WTC11 (cell line): Measurements from ENCODE around the gene ITGA11. TPM values are rescaled to one million over a fixed set of nuclear protein-coding genes. Genes with fewer than 3 reads are reported as not detected.

Experiments
- ATAC-seq: fragments of 200-7000 bp; cut with Tn5 transposase; 2 replicates; pipeline ENCODE4 v1.10.0; 2021; ENCODE audit warnings: mild to moderate bottlenecking, moderate library complexity
- CTCF ChIA-PET: fragments of 300-600 bp; sonication (Branson Sonifier 250); formaldehyde crosslinking; loops from one replicate; lab custom pipeline; 2021; ENCODE audit warnings: antibody characterized with exemption; lab: Charles Lee
- POLR2A ChIA-PET: fragments of 350-600 bp; sonication (Branson Sonifier 250); formaldehyde crosslinking; loops from one replicate; lab custom pipeline; 2021; ENCODE audit warnings: antibody characterized with exemption; lab: Charles Lee
- DNase-seq: peaks from one replicate; pipeline ENCODE4 v3.0.0; 2021; ENCODE audit warnings: low spot score
- H3K27ac Mint-ChIP-seq: 2 replicates; pipeline ENCODE4 v1.8.0; 2021; ENCODE audit warnings: mixed read lengths
- H3K27me3 Mint-ChIP-seq: 2 replicates; pipeline ENCODE4 v1.8.0; 2021; ENCODE audit warnings: low read depth, mild to moderate bottlenecking, moderate library complexity, mixed read lengths
- H3K36me3 Mint-ChIP-seq: 2 replicates; pipeline ENCODE4 v1.8.0; 2021; ENCODE audit warnings: mixed read lengths
- H3K4me1 Mint-ChIP-seq: 2 replicates; pipeline ENCODE4 v1.8.0; 2022; ENCODE audit warnings: mixed read lengths
- H3K4me3 Mint-ChIP-seq: 2 replicates; pipeline ENCODE4 v1.8.0; 2021; ENCODE audit warnings: mild to moderate bottlenecking, moderate library complexity, mixed read lengths
- H3K9me3 Mint-ChIP-seq: 2 replicates; pipeline ENCODE4 v1.8.0; 2021; ENCODE audit warnings: mixed read lengths
- ELF4 ChIP-seq: sonication (generic); formaldehyde crosslinking; IDR thresholded peaks from 2 replicates; pipeline ENCODE4 v1.8.1; 2022; ENCODE audit warnings: low read depth, mild to moderate bottlenecking, moderate library complexity, missing genetic modification reagents
- FOXK1 ChIP-seq: sonication (generic); formaldehyde crosslinking; IDR thresholded peaks from 2 replicates; pipeline ENCODE4 v1.8.0; 2022; ENCODE audit warnings: mild to moderate bottlenecking, moderate library complexity, missing genetic modification reagents
- FOXP1 ChIP-seq: sonication (generic); formaldehyde crosslinking; IDR thresholded peaks from 2 replicates; pipeline ENCODE4 v1.8.0; 2022; ENCODE audit warnings: missing genetic modification reagents, mild to moderate bottlenecking, moderate library complexity, borderline replicate concordance
- GABPB1 ChIP-seq: sonication (generic); formaldehyde crosslinking; IDR thresholded peaks from 2 replicates; pipeline ENCODE4 v1.8.1; 2023; ENCODE audit warnings: mild to moderate bottlenecking, missing genetic modification reagents
- MXD4 ChIP-seq: fragments of 250-450 bp; sonication (Bioruptor Pico); IDR thresholded peaks from 2 replicates; pipeline ENCODE4 v1.8.0; 2021; ENCODE audit warnings: mild to moderate bottlenecking, moderate library complexity, borderline replicate concordance
- NR1H2 ChIP-seq: sonication (generic); formaldehyde crosslinking; IDR thresholded peaks from 2 replicates; pipeline ENCODE4 v1.9.0; 2021; ENCODE audit warnings: mild to moderate bottlenecking, moderate library complexity, missing genetic modification reagents
- NR3C1 ChIP-seq: sonication (generic); formaldehyde crosslinking; conservative IDR thresholded peaks from 2 replicates; pipeline ENCODE4 v1.8.1; 2023; ENCODE audit warnings: low read depth, mild to moderate bottlenecking, missing genetic modification reagents
- PRRX2 ChIP-seq: fragments of 250-450 bp; sonication (Bioruptor Pico); IDR thresholded peaks from 2 replicates; pipeline ENCODE4 v1.8.0; 2021; ENCODE audit warnings: mild to moderate bottlenecking
- RORB ChIP-seq: fragments of 250-450 bp; sonication (Bioruptor Pico); IDR thresholded peaks from 2 replicates; pipeline ENCODE4 v1.9.0; 2021; ENCODE audit warnings: mild to moderate bottlenecking
- SP1 ChIP-seq: sonication (generic); formaldehyde crosslinking; conservative IDR thresholded peaks from 2 replicates; pipeline ENCODE4 v1.8.1; 2022; ENCODE audit warnings: missing genetic modification reagents
- TP53 ChIP-seq: sonication (generic); formaldehyde crosslinking; IDR thresholded peaks from 2 replicates; pipeline ENCODE4 v1.8.1; 2023; ENCODE audit warnings: mild to moderate bottlenecking, missing genetic modification reagents
- ZNF121 ChIP-seq: sonication (generic); formaldehyde crosslinking; IDR thresholded peaks from 2 replicates; pipeline ENCODE4 v1.8.0; 2023; ENCODE audit warnings: missing genetic modification reagents
- ZNF138 ChIP-seq: sonication (generic); formaldehyde crosslinking; conservative IDR thresholded peaks from 2 replicates; pipeline ENCODE4 v1.8.1; 2022; ENCODE audit warnings: mild to moderate bottlenecking, moderate library complexity, missing genetic modification reagents
- ZNF219 ChIP-seq: sonication (generic); formaldehyde crosslinking; IDR thresholded peaks from 2 replicates; pipeline ENCODE4 v1.8.0; 2023; ENCODE audit warnings: missing genetic modification reagents, mild to moderate bottlenecking, borderline replicate concordance
- total RNA-seq: library from RNA; stranded (reverse); gene quantifications from 3 replicates; pipeline ENCODE4 v1.2.3, GENCODE V29; 2021
- TF ChIP-seq, protein P1 (sequence below): fragments of 250-450 bp; sonication (Bioruptor Pico); IDR thresholded peaks from 2 replicates; pipeline ENCODE4 v1.9.0; 2021; ENCODE audit warnings: mild to moderate bottlenecking
- TF ChIP-seq, protein P2 (sequence below): fragments of 250-450 bp; sonication (Bioruptor Pico); IDR thresholded peaks from 2 replicates; pipeline ENCODE4 v2.1.2; 2022; ENCODE audit warnings: mild to moderate bottlenecking, moderate library complexity
- TF ChIP-seq, protein P3 (sequence below): sonication (generic); formaldehyde crosslinking; IDR thresholded peaks from 2 replicates; pipeline ENCODE4 v1.8.0; 2023; ENCODE audit warnings: missing genetic modification reagents, mild to moderate bottlenecking, borderline replicate concordance
- TF ChIP-seq, protein P4 (sequence below): sonication (generic); formaldehyde crosslinking; IDR thresholded peaks from 2 replicates; pipeline ENCODE4 v1.8.0; 2022; ENCODE audit warnings: mild to moderate bottlenecking, missing genetic modification reagents
- TF ChIP-seq, protein P5 (sequence below): fragments of 250-450 bp; sonication (Bioruptor Pico); IDR thresholded peaks from 2 replicates; pipeline ENCODE4 v1.9.0; 2021; ENCODE audit warnings: mild to moderate bottlenecking, borderline replicate concordance
- TF ChIP-seq, protein P6 (sequence below): sonication (generic); formaldehyde crosslinking; IDR thresholded peaks from 2 replicates; pipeline ENCODE4 v1.8.1; 2022; ENCODE audit warnings: low read depth, missing genetic modification reagents, borderline replicate concordance
- TF ChIP-seq, protein P7 (sequence below): sonication (generic); formaldehyde crosslinking; IDR thresholded peaks from 2 replicates; pipeline ENCODE4 v1.8.0; 2022; ENCODE audit warnings: mild to moderate bottlenecking, missing genetic modification reagents

ITGA11 gene
- total RNA-seq, 1 experiment from 2014 or later: 0.15 TPM

DNA sequence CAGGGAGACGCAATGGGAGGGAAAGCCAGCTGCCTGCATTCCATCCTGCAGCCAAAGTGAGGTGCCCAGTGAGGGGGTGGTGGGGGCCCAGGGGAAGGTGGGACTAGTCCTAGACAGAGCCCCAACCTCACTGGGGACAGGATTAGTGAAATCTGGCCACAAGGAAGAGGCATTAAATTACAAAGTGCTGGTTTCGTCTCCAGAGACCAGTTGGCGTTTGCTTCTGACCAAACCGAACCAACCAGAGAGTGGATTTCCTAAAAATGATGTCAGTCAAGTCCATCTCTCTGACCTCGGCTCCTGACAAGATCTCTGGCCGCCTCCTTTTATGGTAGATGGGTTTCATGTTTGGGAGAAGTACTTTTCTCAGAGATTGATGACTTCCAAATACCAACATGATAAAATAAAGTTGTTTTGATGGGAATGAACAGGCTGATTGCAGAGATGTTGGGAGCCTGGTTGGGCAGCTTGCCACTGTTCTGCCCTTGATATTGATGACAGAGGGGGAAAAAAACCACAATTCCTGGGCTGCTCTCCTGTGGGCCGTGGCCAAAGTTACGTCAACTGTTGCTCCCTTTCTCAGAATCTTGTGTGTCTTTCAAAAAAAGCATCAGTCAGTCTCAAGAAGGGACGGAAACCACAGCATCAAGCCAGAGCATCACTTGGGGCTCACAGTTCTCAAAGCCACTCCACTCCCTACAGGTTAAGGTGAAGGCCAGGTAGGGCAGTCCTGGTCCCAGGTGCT is 24.6 kb downstream of the ITGA11 start (continued):
- TF ChIP-seq, protein P1, sequence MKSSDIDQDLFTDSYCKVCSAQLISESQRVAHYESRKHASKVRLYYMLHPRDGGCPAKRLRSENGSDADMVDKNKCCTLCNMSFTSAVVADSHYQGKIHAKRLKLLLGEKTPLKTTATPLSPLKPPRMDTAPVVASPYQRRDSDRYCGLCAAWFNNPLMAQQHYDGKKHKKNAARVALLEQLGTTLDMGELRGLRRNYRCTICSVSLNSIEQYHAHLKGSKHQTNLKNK: no peak
- TF ChIP-seq PRRX2 (no peak), ZNF138 (no peak)
- TF ChIP-seq, protein P2, sequence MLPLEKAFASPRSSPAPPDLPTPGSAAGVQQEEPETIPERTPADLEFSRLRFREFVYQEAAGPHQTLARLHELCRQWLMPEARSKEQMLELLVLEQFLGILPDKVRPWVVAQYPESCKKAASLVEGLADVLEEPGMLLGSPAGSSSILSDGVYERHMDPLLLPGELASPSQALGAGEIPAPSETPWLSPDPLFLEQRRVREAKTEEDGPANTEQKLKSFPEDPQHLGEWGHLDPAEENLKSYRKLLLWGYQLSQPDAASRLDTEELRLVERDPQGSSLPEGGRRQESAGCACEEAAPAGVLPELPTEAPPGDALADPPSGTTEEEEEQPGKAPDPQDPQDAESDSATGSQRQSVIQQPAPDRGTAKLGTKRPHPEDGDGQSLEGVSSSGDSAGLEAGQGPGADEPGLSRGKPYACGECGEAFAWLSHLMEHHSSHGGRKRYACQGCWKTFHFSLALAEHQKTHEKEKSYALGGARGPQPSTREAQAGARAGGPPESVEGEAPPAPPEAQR: no peak
- TF ChIP-seq, protein P3, sequence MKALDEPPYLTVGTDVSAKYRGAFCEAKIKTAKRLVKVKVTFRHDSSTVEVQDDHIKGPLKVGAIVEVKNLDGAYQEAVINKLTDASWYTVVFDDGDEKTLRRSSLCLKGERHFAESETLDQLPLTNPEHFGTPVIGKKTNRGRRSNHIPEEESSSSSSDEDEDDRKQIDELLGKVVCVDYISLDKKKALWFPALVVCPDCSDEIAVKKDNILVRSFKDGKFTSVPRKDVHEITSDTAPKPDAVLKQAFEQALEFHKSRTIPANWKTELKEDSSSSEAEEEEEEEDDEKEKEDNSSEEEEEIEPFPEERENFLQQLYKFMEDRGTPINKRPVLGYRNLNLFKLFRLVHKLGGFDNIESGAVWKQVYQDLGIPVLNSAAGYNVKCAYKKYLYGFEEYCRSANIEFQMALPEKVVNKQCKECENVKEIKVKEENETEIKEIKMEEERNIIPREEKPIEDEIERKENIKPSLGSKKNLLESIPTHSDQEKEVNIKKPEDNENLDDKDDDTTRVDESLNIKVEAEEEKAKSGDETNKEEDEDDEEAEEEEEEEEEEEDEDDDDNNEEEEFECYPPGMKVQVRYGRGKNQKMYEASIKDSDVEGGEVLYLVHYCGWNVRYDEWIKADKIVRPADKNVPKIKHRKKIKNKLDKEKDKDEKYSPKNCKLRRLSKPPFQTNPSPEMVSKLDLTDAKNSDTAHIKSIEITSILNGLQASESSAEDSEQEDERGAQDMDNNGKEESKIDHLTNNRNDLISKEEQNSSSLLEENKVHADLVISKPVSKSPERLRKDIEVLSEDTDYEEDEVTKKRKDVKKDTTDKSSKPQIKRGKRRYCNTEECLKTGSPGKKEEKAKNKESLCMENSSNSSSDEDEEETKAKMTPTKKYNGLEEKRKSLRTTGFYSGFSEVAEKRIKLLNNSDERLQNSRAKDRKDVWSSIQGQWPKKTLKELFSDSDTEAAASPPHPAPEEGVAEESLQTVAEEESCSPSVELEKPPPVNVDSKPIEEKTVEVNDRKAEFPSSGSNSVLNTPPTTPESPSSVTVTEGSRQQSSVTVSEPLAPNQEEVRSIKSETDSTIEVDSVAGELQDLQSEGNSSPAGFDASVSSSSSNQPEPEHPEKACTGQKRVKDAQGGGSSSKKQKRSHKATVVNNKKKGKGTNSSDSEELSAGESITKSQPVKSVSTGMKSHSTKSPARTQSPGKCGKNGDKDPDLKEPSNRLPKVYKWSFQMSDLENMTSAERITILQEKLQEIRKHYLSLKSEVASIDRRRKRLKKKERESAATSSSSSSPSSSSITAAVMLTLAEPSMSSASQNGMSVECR (CRISPR knock-in tag): no peak

DNA sequence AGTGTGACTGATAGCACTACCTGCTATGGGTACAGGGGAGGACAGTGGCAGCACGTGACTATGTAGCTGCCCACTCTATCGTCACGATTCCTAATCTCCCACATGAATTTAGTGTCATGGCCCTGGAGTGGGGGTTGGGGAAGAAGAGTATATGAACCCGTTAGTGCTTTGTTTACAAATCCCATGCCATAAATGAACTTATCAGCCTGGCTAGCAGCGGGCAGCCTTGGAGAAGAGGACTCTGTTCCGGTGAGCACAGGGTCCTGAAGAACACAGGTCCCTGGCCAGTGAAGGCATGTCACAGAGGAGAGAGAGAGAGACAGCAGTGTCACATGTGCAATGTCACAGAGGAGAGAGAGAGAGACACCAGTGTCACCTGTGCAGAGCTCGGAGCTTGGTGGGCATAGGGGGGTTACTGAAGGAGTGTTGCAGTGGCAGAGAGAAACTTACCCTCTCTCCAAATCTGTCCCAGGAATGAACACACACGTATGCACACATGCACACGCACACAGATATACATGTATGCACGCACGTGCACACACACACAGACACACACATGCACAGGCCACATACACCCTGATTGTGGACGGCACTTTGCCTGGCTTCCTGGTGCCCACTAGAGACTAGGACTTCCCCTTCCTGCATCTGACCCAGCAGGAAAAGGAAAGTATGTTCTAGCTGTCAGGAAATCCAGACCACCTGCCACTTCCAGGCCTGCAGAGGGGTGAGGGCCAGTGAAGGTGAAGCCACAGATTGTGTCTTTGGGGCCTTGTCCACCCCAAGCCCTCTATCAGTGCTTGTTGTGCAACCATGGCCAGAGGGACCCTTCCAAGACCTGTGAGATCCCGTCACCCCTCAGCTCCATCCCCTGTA is 26.3 kb downstream of the ITGA11 start:
- DNase-seq (no peak), ATAC-seq (no peak)
- no peak overlapping the region for H3K27ac Mint-ChIP-seq
- H3K36me3 Mint-ChIP-seq: no peaks in the 10 kb centered on the region
- H3K4me3 Mint-ChIP-seq: no peak overlapping the region
- ChIA-PET POLR2A (no interaction called here), CTCF (no interaction called here)
- H3K4me1 Mint-ChIP-seq: no peaks in the 10 kb centered on the region
- no peaks in the 10 kb centered on the region; the same call in 1 of the 2 replicates for H3K27me3 Mint-ChIP-seq
- H3K9me3 Mint-ChIP-seq: no peaks in the 10 kb centered on the region
- TF ChIP-seq, protein P4, sequence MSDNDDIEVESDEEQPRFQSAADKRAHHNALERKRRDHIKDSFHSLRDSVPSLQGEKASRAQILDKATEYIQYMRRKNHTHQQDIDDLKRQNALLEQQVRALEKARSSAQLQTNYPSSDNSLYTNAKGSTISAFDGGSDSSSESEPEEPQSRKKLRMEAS: no peak
- TF ChIP-seq, protein P5, sequence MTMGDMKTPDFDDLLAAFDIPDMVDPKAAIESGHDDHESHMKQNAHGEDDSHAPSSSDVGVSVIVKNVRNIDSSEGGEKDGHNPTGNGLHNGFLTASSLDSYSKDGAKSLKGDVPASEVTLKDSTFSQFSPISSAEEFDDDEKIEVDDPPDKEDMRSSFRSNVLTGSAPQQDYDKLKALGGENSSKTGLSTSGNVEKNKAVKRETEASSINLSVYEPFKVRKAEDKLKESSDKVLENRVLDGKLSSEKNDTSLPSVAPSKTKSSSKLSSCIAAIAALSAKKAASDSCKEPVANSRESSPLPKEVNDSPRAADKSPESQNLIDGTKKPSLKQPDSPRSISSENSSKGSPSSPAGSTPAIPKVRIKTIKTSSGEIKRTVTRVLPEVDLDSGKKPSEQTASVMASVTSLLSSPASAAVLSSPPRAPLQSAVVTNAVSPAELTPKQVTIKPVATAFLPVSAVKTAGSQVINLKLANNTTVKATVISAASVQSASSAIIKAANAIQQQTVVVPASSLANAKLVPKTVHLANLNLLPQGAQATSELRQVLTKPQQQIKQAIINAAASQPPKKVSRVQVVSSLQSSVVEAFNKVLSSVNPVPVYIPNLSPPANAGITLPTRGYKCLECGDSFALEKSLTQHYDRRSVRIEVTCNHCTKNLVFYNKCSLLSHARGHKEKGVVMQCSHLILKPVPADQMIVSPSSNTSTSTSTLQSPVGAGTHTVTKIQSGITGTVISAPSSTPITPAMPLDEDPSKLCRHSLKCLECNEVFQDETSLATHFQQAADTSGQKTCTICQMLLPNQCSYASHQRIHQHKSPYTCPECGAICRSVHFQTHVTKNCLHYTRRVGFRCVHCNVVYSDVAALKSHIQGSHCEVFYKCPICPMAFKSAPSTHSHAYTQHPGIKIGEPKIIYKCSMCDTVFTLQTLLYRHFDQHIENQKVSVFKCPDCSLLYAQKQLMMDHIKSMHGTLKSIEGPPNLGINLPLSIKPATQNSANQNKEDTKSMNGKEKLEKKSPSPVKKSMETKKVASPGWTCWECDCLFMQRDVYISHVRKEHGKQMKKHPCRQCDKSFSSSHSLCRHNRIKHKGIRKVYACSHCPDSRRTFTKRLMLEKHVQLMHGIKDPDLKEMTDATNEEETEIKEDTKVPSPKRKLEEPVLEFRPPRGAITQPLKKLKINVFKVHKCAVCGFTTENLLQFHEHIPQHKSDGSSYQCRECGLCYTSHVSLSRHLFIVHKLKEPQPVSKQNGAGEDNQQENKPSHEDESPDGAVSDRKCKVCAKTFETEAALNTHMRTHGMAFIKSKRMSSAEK (CRISPR knock-in tag): no peak
- TF ChIP-seq ELF4 (no peak), FOXP1 (CRISPR knock-in tag) (no peak), TP53 (CRISPR knock-in tag) (no peak), GABPB1 (no peak), MXD4 (CRISPR knock-in tag) (no peak), ZNF121 (no peak), ZNF219 (CRISPR knock-in tag) (no peak), NR3C1 (no peak), FOXK1 (CRISPR knock-in tag) (no peak), NR1H2 (CRISPR knock-in tag) (no peak), SP1 (CRISPR knock-in tag) (no peak), RORB (CRISPR knock-in tag) (no peak)
- TF ChIP-seq, protein P6, sequence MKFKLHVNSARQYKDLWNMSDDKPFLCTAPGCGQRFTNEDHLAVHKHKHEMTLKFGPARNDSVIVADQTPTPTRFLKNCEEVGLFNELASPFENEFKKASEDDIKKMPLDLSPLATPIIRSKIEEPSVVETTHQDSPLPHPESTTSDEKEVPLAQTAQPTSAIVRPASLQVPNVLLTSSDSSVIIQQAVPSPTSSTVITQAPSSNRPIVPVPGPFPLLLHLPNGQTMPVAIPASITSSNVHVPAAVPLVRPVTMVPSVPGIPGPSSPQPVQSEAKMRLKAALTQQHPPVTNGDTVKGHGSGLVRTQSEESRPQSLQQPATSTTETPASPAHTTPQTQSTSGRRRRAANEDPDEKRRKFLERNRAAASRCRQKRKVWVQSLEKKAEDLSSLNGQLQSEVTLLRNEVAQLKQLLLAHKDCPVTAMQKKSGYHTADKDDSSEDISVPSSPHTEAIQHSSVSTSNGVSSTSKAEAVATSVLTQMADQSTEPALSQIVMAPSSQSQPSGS: no peak
- TF ChIP-seq, protein P7, sequence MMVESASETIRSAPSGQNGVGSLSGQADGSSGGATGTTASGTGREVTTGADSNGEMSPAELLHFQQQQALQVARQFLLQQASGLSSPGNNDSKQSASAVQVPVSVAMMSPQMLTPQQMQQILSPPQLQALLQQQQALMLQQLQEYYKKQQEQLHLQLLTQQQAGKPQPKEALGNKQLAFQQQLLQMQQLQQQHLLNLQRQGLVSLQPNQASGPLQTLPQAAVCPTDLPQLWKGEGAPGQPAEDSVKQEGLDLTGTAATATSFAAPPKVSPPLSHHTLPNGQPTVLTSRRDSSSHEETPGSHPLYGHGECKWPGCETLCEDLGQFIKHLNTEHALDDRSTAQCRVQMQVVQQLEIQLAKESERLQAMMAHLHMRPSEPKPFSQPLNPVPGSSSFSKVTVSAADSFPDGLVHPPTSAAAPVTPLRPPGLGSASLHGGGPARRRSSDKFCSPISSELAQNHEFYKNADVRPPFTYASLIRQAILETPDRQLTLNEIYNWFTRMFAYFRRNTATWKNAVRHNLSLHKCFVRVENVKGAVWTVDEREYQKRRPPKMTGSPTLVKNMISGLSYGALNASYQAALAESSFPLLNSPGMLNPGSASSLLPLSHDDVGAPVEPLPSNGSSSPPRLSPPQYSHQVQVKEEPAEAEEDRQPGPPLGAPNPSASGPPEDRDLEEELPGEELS (CRISPR knock-in tag): no peak
